ENCODE data around the gene DOCK2. TPM values are rescaled to one million over a fixed set of nuclear protein-coding genes. Genes with fewer than 3 reads are reported as not detected.
A peak's percentile ranks its signal among the peaks of the same experiment; 100 is the strongest.
"Not testable (repeated sequence)": the region's sequence is repeated elsewhere in the genome, so short reads cannot be mapped to it uniquely, and the experiment has no call there.

Gene DOCK2
- total RNA-seq, 1 experiment from 2014 or later = 3.5 TPM

- no peaks in the 10 kb centered on the region for H3K9me3 ChIP-seq (replicated peaks)
- no peak overlapping the region for H3K27ac ChIP-seq
- H3K36me3 ChIP-seq = no peaks in the 10 kb centered on the region
- no peak for DNase-seq (ENCODE audit: low read depth in 1 of 2, low spot score in 2 of 2)
- H3K4me1 ChIP-seq (replicated peaks) = peaks cover 12% of the 10 kb centered on the region
- H3K27me3 ChIP-seq (replicated peaks) = no peaks in the 10 kb centered on the region
- H3K4me3 ChIP-seq = no peak overlapping the region
Observed at GRCh38 chr5:169724303-169725087, 87.4 kb downstream of the DOCK2 start.

GRCh38 chr5:169725665-169726064 is 88.6 kb downstream of the DOCK2 start:
- peaks cover 12% of the 10 kb centered on the region for H3K4me1 ChIP-seq (replicated peaks)
- H3K9me3 ChIP-seq (replicated peaks); H3K27ac ChIP-seq; H3K4me3 ChIP-seq; H3K27me3 ChIP-seq (replicated peaks); H3K36me3 ChIP-seq; DNase-seq (ENCODE audit: low read depth in 1 of 2, low spot score in 2 of 2): not testable (repeated sequence)

- H3K9me3 ChIP-seq (replicated peaks) = no peaks in the 10 kb centered on the region
- H3K36me3 ChIP-seq = no peaks in the 10 kb centered on the region
Observed at GRCh38 chr5:169728418-169728817, 91.3 kb downstream of the DOCK2 start.

DNA sequence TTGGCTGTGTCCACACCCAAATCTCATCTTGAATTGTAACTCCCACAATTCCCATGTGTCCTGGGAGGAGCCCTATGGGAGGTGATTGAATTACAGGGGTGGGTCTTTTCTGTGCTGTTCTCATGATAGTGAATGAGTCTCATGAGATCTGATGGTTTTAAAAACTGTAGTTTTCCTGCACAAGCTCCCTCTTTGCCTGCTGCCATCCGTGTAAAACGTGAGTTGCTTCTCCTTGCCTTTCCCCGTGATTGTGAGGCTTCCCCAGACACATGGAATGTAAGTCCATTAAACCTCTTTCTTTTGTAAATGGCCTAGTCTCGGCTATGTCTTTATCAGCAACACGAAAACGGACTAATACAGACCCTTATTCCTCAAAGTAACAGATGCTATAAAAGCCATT is 94.1 kb downstream of the DOCK2 start:
- no peaks in the 10 kb centered on the region for H3K4me1 ChIP-seq (replicated peaks)
- H3K36me3 ChIP-seq = no peaks in the 10 kb centered on the region
- H3K9me3 ChIP-seq (replicated peaks) = no peaks in the 10 kb centered on the region
- H3K27me3 ChIP-seq (replicated peaks) = no peaks in the 10 kb centered on the region
- DNase-seq (ENCODE audit: low read depth in 1 of 2, low spot score in 2 of 2) = no peak
- no peak overlapping the region for H3K27ac ChIP-seq
- H3K4me3 ChIP-seq = no peak overlapping the region

More at GRCh38 chr5:169728418-169728817, 91.3 kb downstream of the DOCK2 start:
- no peak overlapping the region for H3K4me3 ChIP-seq
- DNase-seq (ENCODE audit: low read depth in 1 of 2, low spot score in 2 of 2) = no peak
- no peak overlapping the region for H3K27ac ChIP-seq
- H3K4me1 ChIP-seq (replicated peaks) = no peaks in the 10 kb centered on the region
- H3K27me3 ChIP-seq (replicated peaks) = no peaks in the 10 kb centered on the region

DNA sequence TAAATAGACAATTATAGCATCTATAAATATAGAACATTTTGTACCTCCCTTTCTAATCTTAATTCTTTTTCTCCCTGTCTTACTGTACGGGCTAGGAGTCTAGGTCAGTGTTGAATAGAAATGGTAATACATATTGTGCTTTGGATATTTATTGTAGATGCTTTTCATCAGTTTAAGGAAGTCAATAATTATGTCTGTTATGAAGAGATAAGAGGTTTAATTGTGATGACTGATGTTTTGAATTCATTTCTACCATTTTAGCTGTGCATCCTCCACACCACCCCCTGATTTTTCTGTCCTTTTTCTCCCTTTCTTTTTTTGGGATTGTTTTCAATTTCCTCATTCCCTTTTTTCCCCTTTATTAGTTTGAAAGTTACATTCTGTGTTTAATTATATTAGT is 95.8 kb downstream of the DOCK2 start:
- no peak for DNase-seq (ENCODE audit: low read depth in 1 of 2, low spot score in 2 of 2)
- Histone ChIP-seq H3K9me3 (replicated peaks) (no peaks in the 10 kb centered on the region), H3K4me1 (replicated peaks) (no peaks in the 10 kb centered on the region), H3K36me3 (no peaks in the 10 kb centered on the region), H3K27ac (no peak overlapping the region), H3K27me3 (replicated peaks) (no peaks in the 10 kb centered on the region), H3K4me3 (no peak overlapping the region)

- no peaks in the 10 kb centered on the region for H3K36me3 ChIP-seq
- H3K4me3 ChIP-seq = no peak overlapping the region
- no peaks in the 10 kb centered on the region for H3K9me3 ChIP-seq (replicated peaks)
- H3K4me1 ChIP-seq (replicated peaks) = no peaks in the 10 kb centered on the region
- no peak overlapping the region for H3K27ac ChIP-seq
- H3K27me3 ChIP-seq (replicated peaks) = no peaks in the 10 kb centered on the region
- DNase-seq (ENCODE audit: low read depth in 1 of 2, low spot score in 2 of 2) = no peak
Observed at GRCh38 chr5:169735913-169736312, 98.8 kb downstream of the DOCK2 start.

- no peaks in the 10 kb centered on the region for H3K4me1 ChIP-seq (replicated peaks)
- H3K36me3 ChIP-seq = no peaks in the 10 kb centered on the region
- no peak overlapping the region for H3K4me3 ChIP-seq
- no peaks in the 10 kb centered on the region for H3K9me3 ChIP-seq (replicated peaks)
- no peaks in the 10 kb centered on the region for H3K27me3 ChIP-seq (replicated peaks)
- no peak overlapping the region for H3K27ac ChIP-seq
- DNase-seq (ENCODE audit: low read depth in 1 of 2, low spot score in 2 of 2) = no peak
Observed at GRCh38 chr5:169736653-169737052, 99.6 kb downstream of the DOCK2 start.

DNA sequence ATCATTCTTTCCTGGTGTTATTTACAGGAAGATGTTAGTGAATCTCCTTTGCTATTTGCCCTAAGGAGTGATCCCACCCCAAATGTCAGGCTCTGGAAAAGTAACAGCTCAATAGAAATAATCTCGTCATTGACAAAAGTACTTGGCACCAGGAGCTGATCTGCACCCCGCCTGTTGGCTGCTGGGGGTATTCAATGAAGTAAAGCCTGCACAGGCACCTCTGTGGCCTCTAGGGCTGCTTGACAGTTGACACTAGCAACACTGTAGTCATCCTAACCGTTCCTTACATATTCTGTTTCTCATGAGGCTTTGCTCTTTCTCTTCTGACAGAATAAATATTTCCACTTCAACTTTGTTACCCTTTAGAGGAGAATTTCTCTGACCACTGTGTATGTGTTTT is 103.4 kb downstream of the DOCK2 start:
- Histone ChIP-seq H3K4me1 (replicated peaks) (peaks cover 23% of the 10 kb centered on the region), H3K9me3 (replicated peaks) (no peaks in the 10 kb centered on the region), H3K4me3 (no peak overlapping the region), H3K27ac (no peak overlapping the region), H3K27me3 (replicated peaks) (no peaks in the 10 kb centered on the region), H3K36me3 (no peaks in the 10 kb centered on the region)
- no peak for DNase-seq (ENCODE audit: low read depth in 1 of 2, low spot score in 2 of 2)

DNA sequence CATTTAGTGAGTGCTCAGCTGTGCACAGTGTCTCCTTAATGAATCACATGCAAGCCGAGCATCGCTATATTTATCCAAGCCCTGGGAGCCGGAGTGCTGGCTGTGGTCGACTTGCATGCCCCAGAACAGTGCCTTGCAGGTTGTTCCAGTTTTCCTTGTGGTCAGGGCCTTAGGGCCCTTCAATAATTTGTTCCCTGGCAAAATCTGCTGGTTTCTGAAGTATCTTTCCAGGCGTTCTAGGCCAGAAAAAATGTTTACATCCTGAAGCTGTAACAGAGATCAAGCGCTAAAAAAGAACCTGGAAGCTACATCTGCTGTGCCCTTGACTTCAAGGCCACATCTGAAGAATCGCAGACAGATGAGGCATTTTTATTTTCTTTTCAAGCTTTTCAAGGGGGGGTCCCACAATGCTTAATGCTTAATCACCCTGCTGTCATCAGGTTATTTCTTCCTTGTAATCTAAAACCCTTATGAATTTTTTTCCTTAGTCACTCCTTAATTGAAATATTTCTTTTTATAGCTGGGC is 105.8 kb downstream of the DOCK2 start:
- peaks cover 34% of the 10 kb centered on the region for H3K4me1 ChIP-seq (replicated peaks)
- H3K27me3 ChIP-seq (replicated peaks) = no peaks in the 10 kb centered on the region
- no peaks in the 10 kb centered on the region for H3K36me3 ChIP-seq
- H3K9me3 ChIP-seq (replicated peaks) = no peaks in the 10 kb centered on the region
- peak overlapping the region; percentile 27 for H3K27ac ChIP-seq
- H3K4me3 ChIP-seq = no peak overlapping the region
- DNase-seq (ENCODE audit: low read depth in 1 of 2, low spot score in 2 of 2) = peak; percentile 58 to 76

DNA sequence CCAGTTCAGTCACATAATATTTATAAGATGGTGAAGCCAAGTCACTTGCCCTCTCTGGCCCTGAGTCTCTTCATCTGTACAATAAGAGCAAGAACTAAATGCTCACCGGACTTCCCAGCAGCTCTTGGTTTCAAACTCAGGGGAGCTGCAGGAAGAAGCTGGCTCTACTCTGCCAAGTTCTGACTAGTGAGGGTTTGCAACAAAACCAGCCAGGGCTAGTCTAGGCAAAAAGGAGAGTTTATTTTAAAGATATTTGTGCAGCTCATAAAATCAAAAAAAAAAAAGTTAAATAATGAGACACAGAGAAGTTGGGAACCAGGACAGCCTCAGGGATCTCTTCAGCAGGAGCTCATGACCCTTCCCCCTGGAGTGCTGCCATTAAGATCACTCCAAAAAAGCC is 107.3 kb downstream of the DOCK2 start:
- Histone ChIP-seq H3K9me3 (replicated peaks) (no peaks in the 10 kb centered on the region), H3K27me3 (replicated peaks) (no peaks in the 10 kb centered on the region), H3K4me1 (replicated peaks) (peaks cover 34% of the 10 kb centered on the region), H3K36me3 (no peaks in the 10 kb centered on the region), H3K4me3 (no peak overlapping the region), H3K27ac (no peak overlapping the region)
- no peak for DNase-seq (ENCODE audit: low read depth in 1 of 2, low spot score in 2 of 2)

DNA sequence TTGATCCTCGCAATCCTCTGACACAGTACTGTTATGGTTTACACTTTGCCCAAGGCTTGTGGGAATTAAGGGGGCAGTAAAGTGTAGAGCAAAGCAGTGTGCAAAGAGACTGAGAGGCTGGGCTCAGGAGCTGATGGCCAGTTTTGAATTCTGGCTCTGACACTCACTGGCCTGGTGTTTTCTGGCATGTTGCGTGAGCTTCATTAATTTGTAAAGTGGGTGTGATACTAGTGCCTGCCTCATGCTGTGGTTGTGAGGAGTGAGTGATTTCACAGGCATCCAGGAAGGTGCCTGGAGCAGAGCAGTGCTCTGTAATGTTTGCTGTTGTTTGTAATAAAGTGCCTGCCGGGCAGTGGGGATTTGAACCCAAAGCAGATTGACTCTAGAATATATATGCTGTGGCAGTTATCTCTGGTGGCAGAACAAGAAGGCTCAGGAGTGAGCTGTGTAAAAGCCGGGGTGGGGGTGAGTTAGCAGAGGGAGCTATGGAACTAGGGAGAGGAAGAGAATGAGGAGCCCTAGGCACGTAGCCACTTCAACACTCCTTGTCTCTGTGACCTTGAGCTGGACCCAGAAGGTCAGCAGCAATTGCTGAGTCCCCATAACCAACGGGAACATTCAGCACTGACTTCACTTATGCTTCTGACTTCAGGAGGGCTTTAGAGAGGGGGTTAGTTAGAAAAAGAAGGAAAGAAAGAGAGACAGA is 108.5 kb downstream of the DOCK2 start:
- peaks cover 34% of the 10 kb centered on the region for H3K4me1 ChIP-seq (replicated peaks)
- no peaks in the 10 kb centered on the region for H3K27me3 ChIP-seq (replicated peaks)
- DNase-seq (ENCODE audit: low read depth in 1 of 2, low spot score in 2 of 2) = peak; percentile 54 to 60
- H3K27ac ChIP-seq = peak overlapping the region; percentile 37
- no peaks in the 10 kb centered on the region for H3K36me3 ChIP-seq
- H3K9me3 ChIP-seq (replicated peaks) = no peaks in the 10 kb centered on the region
- no peak overlapping the region for H3K4me3 ChIP-seq

GRCh38 chr5:169746147-169746694 is 109.1 kb downstream of the DOCK2 start:
- Histone ChIP-seq H3K4me3 (no peak overlapping the region), H3K27me3 (replicated peaks) (no peaks in the 10 kb centered on the region), H3K9me3 (replicated peaks) (no peaks in the 10 kb centered on the region), H3K36me3 (no peaks in the 10 kb centered on the region), H3K27ac (peak overlapping the region; percentile 37), H3K4me1 (replicated peaks) (peaks cover 34% of the 10 kb centered on the region)
- no peak for DNase-seq (ENCODE audit: low read depth in 1 of 2, low spot score in 2 of 2)

GRCh38 chr5:169748174-169748573 is 111.1 kb downstream of the DOCK2 start:
- Histone ChIP-seq H3K36me3 (no peaks in the 10 kb centered on the region), H3K4me1 (replicated peaks) (peaks cover 42% of the 10 kb centered on the region), H3K9me3 (replicated peaks) (no peaks in the 10 kb centered on the region), H3K27ac (no peak overlapping the region), H3K4me3 (no peak overlapping the region), H3K27me3 (replicated peaks) (no peaks in the 10 kb centered on the region)
- no peak for DNase-seq (ENCODE audit: low read depth in 1 of 2, low spot score in 2 of 2)

DNA sequence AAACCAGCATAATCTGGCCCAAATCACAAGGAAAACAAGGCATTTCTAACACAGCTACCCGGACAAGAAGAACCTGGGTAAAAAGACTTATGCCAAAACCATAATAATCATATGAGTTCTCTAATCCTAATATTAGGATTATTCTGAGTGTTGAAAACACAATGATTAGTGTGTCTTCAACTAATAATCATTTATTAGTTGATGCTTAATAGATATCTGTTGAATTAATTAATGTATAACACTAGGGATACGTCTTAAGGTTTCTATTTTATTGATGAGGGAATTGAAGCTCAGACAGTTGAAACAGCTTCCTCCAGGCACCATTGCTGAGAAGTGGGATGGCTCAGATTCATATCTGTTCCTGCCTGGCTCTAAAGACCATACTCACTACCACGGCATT is 112.2 kb downstream of the DOCK2 start:
- peaks cover 49% of the 10 kb centered on the region for H3K4me1 ChIP-seq (replicated peaks)
- DNase-seq (ENCODE audit: low read depth in 1 of 2, low spot score in 2 of 2) = no peak
- no peaks in the 10 kb centered on the region for H3K27me3 ChIP-seq (replicated peaks)
- no peaks in the 10 kb centered on the region for H3K9me3 ChIP-seq (replicated peaks)
- no peak overlapping the region for H3K4me3 ChIP-seq
- H3K36me3 ChIP-seq = no peaks in the 10 kb centered on the region
- no peak overlapping the region for H3K27ac ChIP-seq
